PFSK-1 (cell line): ENCODE data around the gene ARHGEF12.

Experiments used
- POLR2AphosphoS5 ChIP-seq: IDR thresholded peaks from 2 replicates; pipeline ENCODE4 v1.6.1; 2012; ENCODE audit warnings: low read depth, mild to moderate bottlenecking, control low read depth, low read length, moderate library complexity
- TAF1 ChIP-seq: IDR thresholded peaks from 2 replicates; pipeline ENCODE4 v1.6.1; 2012; ENCODE audit warnings: low read length, control low read depth, borderline replicate concordance; ENCODE audit not compliant: insufficient read depth

- TF ChIP-seq POLR2AphosphoS5 (no peak), TAF1 (no peak)
Measured at GRCh38 chr11:120354068-120354467, 17.9 kb downstream of the ARHGEF12 start.
